Dendritic cell treated with granulocyte-macrophage colony-stimulating factor and Interleukin-4, amounts not matched to agents 40 ng/mL and 50 ng/mL, for 4 days (primary cell): Measurements from ENCODE around the gene FNDC3B.

Experiments
- H3K27ac Mint-ChIP-seq: one replicate; pipeline ENCODE4 v1.8.0; 2022; ENCODE audit warnings: mild to moderate bottlenecking, mixed read lengths
- H3K27me3 Mint-ChIP-seq: one replicate; pipeline ENCODE4 v1.8.0; 2022; ENCODE audit warnings: mild to moderate bottlenecking, mixed read lengths
- H3K36me3 Mint-ChIP-seq: one replicate; pipeline ENCODE4 v1.8.0; 2022; ENCODE audit warnings: low read depth, mixed read lengths
- H3K4me1 Mint-ChIP-seq: one replicate; pipeline ENCODE4 v1.8.0; 2022; ENCODE audit warnings: low read depth, mixed read lengths
- H3K4me3 Mint-ChIP-seq: one replicate; pipeline ENCODE4 v1.8.0; 2022; ENCODE audit warnings: mild to moderate bottlenecking, moderate library complexity, mixed read lengths
- H3K9me3 Mint-ChIP-seq: one replicate; pipeline ENCODE4 v1.8.0; 2022; ENCODE audit warnings: mixed read lengths
- intact Hi-C: fragments of 100-400 bp; cut with micrococcal nuclease; formaldehyde crosslinking; loops from one replicate; pipeline ENCODE4 v1.15.0; 2022

Gene FNDC3B

GRCh38 chr3:172208586-172209332, 169.4 kb downstream of the FNDC3B start:
- peaks cover 55% of the 10 kb centered on the region for H3K4me1 Mint-ChIP-seq
- peaks cover 28% of the 10 kb centered on the region for H3K36me3 Mint-ChIP-seq
- H3K27ac Mint-ChIP-seq, result peak overlapping the region; percentile 70
- no peaks in the 10 kb centered on the region for H3K9me3 Mint-ChIP-seq
- intact Hi-C loops, result no loop called here
- H3K4me3 Mint-ChIP-seq, result no peak overlapping the region
- no peaks in the 10 kb centered on the region for H3K27me3 Mint-ChIP-seq

DNA sequence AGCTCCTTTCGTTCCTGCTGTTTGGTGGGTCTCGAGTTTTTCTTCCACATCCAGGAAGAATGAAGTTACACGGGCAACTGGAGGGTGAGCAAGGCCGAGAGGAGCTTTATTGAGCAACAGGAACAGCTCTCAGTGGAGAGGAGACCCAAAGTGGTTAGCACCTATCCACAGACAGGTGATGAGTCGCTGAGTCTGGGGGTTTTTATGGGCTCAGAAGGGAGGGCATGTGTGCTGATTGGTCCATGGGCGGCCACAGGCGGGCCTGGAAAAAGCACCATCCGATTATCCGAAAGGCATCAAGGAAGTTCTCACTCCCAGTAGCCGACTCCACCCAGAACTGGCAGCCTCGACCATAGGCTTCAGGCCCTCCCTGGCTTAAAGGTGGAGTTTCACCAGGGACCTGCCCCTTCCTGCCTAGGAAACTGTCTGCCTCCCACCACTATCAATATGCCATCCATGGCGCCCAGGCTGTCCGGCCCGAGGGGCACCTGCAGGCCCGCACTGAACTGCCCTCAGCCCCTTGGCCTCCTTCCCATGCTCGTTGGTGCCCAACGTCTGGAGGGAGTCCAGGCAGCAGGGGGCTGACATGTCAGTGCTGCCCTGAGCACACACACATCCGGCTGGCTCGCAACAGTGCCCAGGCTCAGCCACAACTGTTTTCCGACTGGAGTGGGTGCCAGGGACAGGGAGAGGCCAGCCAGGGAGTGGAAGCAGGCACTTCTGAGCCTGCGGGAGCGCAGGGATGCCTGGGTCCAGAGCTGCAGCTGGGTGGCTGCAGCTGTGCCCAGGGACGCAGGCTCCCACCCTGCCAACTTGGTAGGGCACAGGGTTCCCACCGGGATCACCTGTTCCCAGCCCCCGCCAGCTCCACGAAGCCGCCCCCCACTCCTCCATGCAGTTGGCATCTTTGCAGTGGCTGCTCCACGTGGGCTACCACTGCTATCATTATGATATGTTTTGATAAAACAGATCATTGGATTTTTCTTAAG, 170.2 kb downstream of the FNDC3B start:
- H3K4me1 Mint-ChIP-seq, result peaks cover 46% of the 10 kb centered on the region
- no peaks in the 10 kb centered on the region for H3K27me3 Mint-ChIP-seq
- H3K9me3 Mint-ChIP-seq, result no peaks in the 10 kb centered on the region
- peak overlapping the region; percentile 70 for H3K27ac Mint-ChIP-seq
- peaks cover 28% of the 10 kb centered on the region for H3K36me3 Mint-ChIP-seq
- intact Hi-C loops, result no loop called here
- no peak overlapping the region for H3K4me3 Mint-ChIP-seq

DNA sequence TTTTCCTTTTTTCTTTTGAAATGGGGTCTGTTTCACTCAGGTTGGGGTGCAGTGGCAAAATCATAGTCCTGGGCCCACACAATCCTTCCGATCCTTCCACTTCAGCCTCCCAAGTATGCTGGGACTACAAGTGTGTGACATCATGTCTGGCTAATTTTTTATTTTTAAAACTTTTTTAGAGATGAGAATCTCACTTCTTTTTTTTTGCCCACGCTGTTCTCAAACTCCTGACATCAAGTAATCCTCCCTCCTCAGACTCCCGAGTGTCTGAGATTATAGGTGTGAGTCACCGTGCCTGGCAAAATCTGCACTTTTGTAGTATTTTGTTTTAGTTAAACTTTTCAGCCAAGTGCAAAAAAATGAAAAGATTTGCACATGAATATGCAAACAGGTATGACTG, 171.0 kb downstream of the FNDC3B start:
- peak overlapping the region; percentile 70 for H3K27ac Mint-ChIP-seq
- H3K4me1 Mint-ChIP-seq, result peaks cover 46% of the 10 kb centered on the region
- intact Hi-C loops, result no loop called here
- H3K36me3 Mint-ChIP-seq, result peaks cover 25% of the 10 kb centered on the region
- H3K9me3 Mint-ChIP-seq, result no peaks in the 10 kb centered on the region
- no peak overlapping the region for H3K4me3 Mint-ChIP-seq
- H3K27me3 Mint-ChIP-seq, result no peaks in the 10 kb centered on the region

- no peak overlapping the region for H3K27ac Mint-ChIP-seq
- intact Hi-C loops, result no loop called here
- no peaks in the 10 kb centered on the region for H3K9me3 Mint-ChIP-seq
- peaks cover 46% of the 10 kb centered on the region for H3K4me1 Mint-ChIP-seq
- H3K4me3 Mint-ChIP-seq, result no peak overlapping the region
- H3K36me3 Mint-ChIP-seq, result peaks cover 22% of the 10 kb centered on the region
- no peaks in the 10 kb centered on the region for H3K27me3 Mint-ChIP-seq
These were observed 171.7 kb downstream of the FNDC3B start for GRCh38 chr3:172211123-172211522.

- Mint-ChIP-seq H3K9me3 (no peaks in the 10 kb centered on the region), H3K27me3 (no peaks in the 10 kb centered on the region), H3K36me3 (peaks cover 29% of the 10 kb centered on the region), H3K27ac (no peak overlapping the region), H3K4me1 (peaks cover 62% of the 10 kb centered on the region), H3K4me3 (no peak overlapping the region)
- intact Hi-C loops, result no loop called here
These were observed 173.8 kb downstream of the FNDC3B start for GRCh38 chr3:172213200-172213599.

DNA sequence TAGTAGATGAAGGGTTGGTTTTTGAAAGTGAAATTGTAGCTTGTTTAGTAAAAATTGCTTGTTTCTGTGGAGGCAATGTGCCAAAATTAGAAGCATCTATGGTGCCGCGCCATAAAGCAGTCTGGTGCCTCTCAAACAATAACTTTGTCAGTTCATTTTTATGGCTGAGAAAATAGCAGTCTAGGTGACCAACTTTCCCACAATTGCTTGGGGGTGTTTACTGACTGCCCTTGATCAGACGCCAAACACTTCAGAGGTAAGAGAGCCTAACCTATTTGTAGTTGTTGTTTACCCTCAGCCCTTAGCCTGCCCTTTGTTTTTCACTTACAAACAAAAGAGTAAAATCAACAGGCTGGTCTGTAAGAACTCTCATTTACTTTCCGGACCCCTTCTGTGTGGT, 174.5 kb downstream of the FNDC3B start:
- Mint-ChIP-seq H3K9me3 (no peaks in the 10 kb centered on the region), H3K27ac (no peak overlapping the region), H3K4me1 (peaks cover 63% of the 10 kb centered on the region), H3K27me3 (no peaks in the 10 kb centered on the region), H3K36me3 (peaks cover 28% of the 10 kb centered on the region), H3K4me3 (no peak overlapping the region)
- intact Hi-C loops, result no loop called here

DNA sequence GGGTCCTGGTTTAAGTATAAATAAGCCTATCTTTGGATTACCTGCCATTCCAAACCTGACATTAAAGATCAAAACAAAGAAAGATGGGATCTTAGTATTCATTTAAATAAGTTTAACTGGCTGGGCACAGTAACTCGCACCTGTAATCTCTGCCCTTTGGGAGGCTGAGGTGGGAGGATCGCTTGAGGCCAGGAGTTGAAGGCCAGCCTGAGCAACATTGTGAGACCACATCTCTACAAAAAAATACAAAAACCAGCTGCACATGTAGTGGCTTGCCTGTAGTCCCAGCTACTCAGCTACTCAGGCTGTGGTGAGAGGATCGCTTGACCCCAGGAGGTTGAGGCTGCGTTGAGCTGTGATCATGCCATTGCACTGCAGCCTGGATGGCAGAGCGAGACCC, 176.9 kb downstream of the FNDC3B start:
- H3K4me1 Mint-ChIP-seq, result peaks cover 66% of the 10 kb centered on the region
- H3K27me3 Mint-ChIP-seq, result no peaks in the 10 kb centered on the region
- H3K27ac Mint-ChIP-seq, result no peak overlapping the region
- intact Hi-C loops, result no loop called here
- H3K9me3 Mint-ChIP-seq, result no peaks in the 10 kb centered on the region
- H3K36me3 Mint-ChIP-seq, result peaks cover 19% of the 10 kb centered on the region
- no peak overlapping the region for H3K4me3 Mint-ChIP-seq

DNA sequence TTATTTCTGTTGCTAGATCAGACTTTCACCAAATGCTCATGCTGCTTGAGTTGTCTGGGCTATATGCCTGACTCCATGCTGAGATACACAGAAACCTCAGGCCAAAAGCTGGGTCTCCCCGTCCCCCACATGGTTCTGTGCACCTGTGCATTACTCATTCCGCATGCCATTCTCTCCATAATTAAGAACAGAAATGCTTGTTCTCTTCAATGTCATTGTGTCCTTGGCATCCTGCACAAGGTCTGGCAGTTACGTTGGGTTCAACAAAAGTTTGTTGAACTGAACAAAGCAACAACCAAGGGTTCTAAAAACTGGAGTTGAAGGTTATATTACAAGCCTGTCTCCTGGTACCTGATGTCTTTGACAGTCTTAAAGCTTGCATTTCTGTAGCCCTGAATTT, 177.5 kb downstream of the FNDC3B start:
- peaks cover 64% of the 10 kb centered on the region for H3K4me1 Mint-ChIP-seq
- no peak overlapping the region for H3K4me3 Mint-ChIP-seq
- intact Hi-C loops, result no loop called here
- no peaks in the 10 kb centered on the region for H3K9me3 Mint-ChIP-seq
- peak overlapping the region; percentile 18 for H3K27ac Mint-ChIP-seq
- H3K27me3 Mint-ChIP-seq, result no peaks in the 10 kb centered on the region
- peaks cover 19% of the 10 kb centered on the region for H3K36me3 Mint-ChIP-seq

GRCh38 chr3:172217877-172218276, 178.5 kb downstream of the FNDC3B start:
- Mint-ChIP-seq H3K9me3 (no peaks in the 10 kb centered on the region), H3K27me3 (no peaks in the 10 kb centered on the region), H3K4me3 (no peak overlapping the region), H3K36me3 (peaks cover 11% of the 10 kb centered on the region), H3K27ac (no peak overlapping the region), H3K4me1 (peaks cover 55% of the 10 kb centered on the region)
- intact Hi-C loops, result no loop called here

GRCh38 chr3:172218350-172219323, 179.3 kb downstream of the FNDC3B start:
- H3K4me1 Mint-ChIP-seq, result peaks cover 56% of the 10 kb centered on the region
- peak overlapping the region; percentile 40 for H3K27ac Mint-ChIP-seq
- peaks cover 7% of the 10 kb centered on the region for H3K36me3 Mint-ChIP-seq
- intact Hi-C loops, result no loop called here
- H3K4me3 Mint-ChIP-seq, result no peak overlapping the region
- no peaks in the 10 kb centered on the region for H3K9me3 Mint-ChIP-seq
- no peaks in the 10 kb centered on the region for H3K27me3 Mint-ChIP-seq

- H3K36me3 Mint-ChIP-seq, result peaks cover 7% of the 10 kb centered on the region
- no peak overlapping the region for H3K27ac Mint-ChIP-seq
- intact Hi-C loops, result no loop called here
- no peak overlapping the region for H3K4me3 Mint-ChIP-seq
- H3K9me3 Mint-ChIP-seq, result no peaks in the 10 kb centered on the region
- no peaks in the 10 kb centered on the region for H3K27me3 Mint-ChIP-seq
- peaks cover 60% of the 10 kb centered on the region for H3K4me1 Mint-ChIP-seq
These were observed 180.4 kb downstream of the FNDC3B start for GRCh38 chr3:172219750-172220149.

DNA sequence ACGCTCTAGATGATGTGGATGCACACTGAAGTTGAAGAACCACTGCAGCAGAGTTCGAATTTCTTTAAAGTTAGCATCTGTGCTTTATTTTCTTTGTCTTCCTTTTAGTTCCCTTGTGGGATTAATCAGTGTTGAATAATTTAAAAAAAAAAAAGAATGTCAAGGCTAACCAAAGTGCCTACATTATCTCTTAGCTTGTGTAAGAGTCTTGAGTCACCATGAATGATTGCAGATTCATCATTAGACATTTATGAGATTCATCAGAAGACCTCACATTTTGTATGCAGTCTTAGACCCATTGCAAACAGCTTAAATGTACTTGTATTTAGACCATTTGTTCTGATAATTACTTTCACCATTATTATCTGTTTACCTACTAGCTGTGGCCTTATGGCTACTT, 182.2 kb downstream of the FNDC3B start:
- intact Hi-C loops, result no loop called here
- Mint-ChIP-seq H3K4me1 (peaks cover 55% of the 10 kb centered on the region), H3K27ac (no peak overlapping the region), H3K4me3 (no peak overlapping the region), H3K36me3 (peaks cover 7% of the 10 kb centered on the region), H3K27me3 (no peaks in the 10 kb centered on the region), H3K9me3 (no peaks in the 10 kb centered on the region)

GRCh38 chr3:172222478-172223071, 183.2 kb downstream of the FNDC3B start:
- H3K4me1 Mint-ChIP-seq, result peaks cover 44% of the 10 kb centered on the region
- intact Hi-C loops, result no loop called here

More at GRCh38 chr3:172222478-172223071, 183.2 kb downstream of the FNDC3B start:
- Mint-ChIP-seq H3K4me3 (no peak overlapping the region), H3K36me3 (peaks cover 10% of the 10 kb centered on the region), H3K27ac (no peak overlapping the region), H3K27me3 (no peaks in the 10 kb centered on the region), H3K9me3 (no peaks in the 10 kb centered on the region)
